H9 (cell line): ENCODE data around the gene PCSK9. TPM values are rescaled to one million over a fixed set of nuclear protein-coding genes. Genes with fewer than 3 reads are reported as not detected.

ENCODE experiments used
- DNase-seq: peaks from one replicate; pipeline ENCODE4 v3.0.0-alpha.2; 2017
- H2AFZ ChIP-seq: one replicate; pipeline ENCODE4 v1.6.1; 2013; ENCODE audit warnings: mild to moderate bottlenecking, low read length, control low read depth, moderate library complexity
- H2AK5ac ChIP-seq: 2 replicates; pipeline ENCODE4 v1.6.1; 2013; ENCODE audit warnings: low read length, control low read depth, mixed read lengths; ENCODE audit not compliant: insufficient read length
- H2BK120ac ChIP-seq: one replicate; pipeline ENCODE4 v1.6.1; 2013; ENCODE audit warnings: low read depth, mild to moderate bottlenecking, low read length, control low read depth, inconsistent platforms; ENCODE audit not compliant: poor library complexity, severe bottlenecking
- H2BK12ac ChIP-seq: 2 replicates; pipeline ENCODE4 v1.6.1; 2013; ENCODE audit warnings: low read length, control low read depth, mixed read lengths, low read depth; ENCODE audit not compliant: insufficient read length
- H2BK15ac ChIP-seq: 2 replicates; pipeline ENCODE4 v1.6.1; 2013; ENCODE audit warnings: low read depth, low read length, control low read depth
- H2BK20ac ChIP-seq: one replicate; pipeline ENCODE4 v1.6.1; 2013; ENCODE audit warnings: low read depth, mild to moderate bottlenecking, low read length, control low read depth, inconsistent platforms; ENCODE audit not compliant: poor library complexity, severe bottlenecking
- H2BK5ac ChIP-seq: 2 replicates; pipeline ENCODE4 v1.6.1; 2013; ENCODE audit warnings: low read length, control low read depth, mixed read lengths; ENCODE audit not compliant: insufficient read length
- H3K14ac ChIP-seq: 2 replicates; pipeline ENCODE4 v1.6.1; 2013; ENCODE audit warnings: low read length, control low read depth; ENCODE audit not compliant: insufficient read depth
- H3K18ac ChIP-seq: 2 replicates; pipeline ENCODE4 v1.6.1; 2013; ENCODE audit warnings: low read depth, mild to moderate bottlenecking, mixed read lengths, low read length, control low read depth; ENCODE audit not compliant: insufficient read length
- H3K23ac ChIP-seq: 2 replicates; pipeline ENCODE4 v1.6.1; 2013; ENCODE audit warnings: low read length, control low read depth, mixed read lengths, low read depth; ENCODE audit not compliant: insufficient read length
- H3K23me2 ChIP-seq: 2 replicates; pipeline ENCODE4 v1.6.1; 2013; ENCODE audit warnings: low read depth, mild to moderate bottlenecking, mixed read lengths, low read length, control low read depth; ENCODE audit not compliant: insufficient read length, poor library complexity, severe bottlenecking
- H3K27ac ChIP-seq: 2 replicates; pipeline ENCODE4 v1.5.1; 2013; ENCODE audit warnings: low read length, control low read depth, mixed read lengths, low read depth; ENCODE audit not compliant: insufficient read length
- H3K27me3 ChIP-seq: 2 replicates; pipeline ENCODE4 v1.6.1; 2013; ENCODE audit warnings: low read length, control low read depth, inconsistent platforms; ENCODE audit not compliant: insufficient read depth
- H3K4ac ChIP-seq: 2 replicates; pipeline ENCODE4 v1.6.1; 2013; ENCODE audit warnings: low read depth, mild to moderate bottlenecking, control low read depth, inconsistent platforms, low read length, moderate library complexity
- H3K4me1 ChIP-seq: 2 replicates; pipeline ENCODE4 v1.6.1; 2013; ENCODE audit warnings: low read length, control low read depth, inconsistent platforms; ENCODE audit not compliant: insufficient read depth
- H3K4me2 ChIP-seq: 2 replicates; pipeline ENCODE4 v1.6.1; 2013; ENCODE audit warnings: low read length, control low read depth, mixed read lengths; ENCODE audit not compliant: insufficient read length, insufficient read depth
- H3K56ac ChIP-seq: 2 replicates; pipeline ENCODE4 v1.6.1; 2013; ENCODE audit warnings: low read depth, mild to moderate bottlenecking, mixed read lengths, low read length, control low read depth; ENCODE audit not compliant: insufficient read length
- H3K79me1 ChIP-seq: 2 replicates; pipeline ENCODE4 v1.6.1; 2013; ENCODE audit warnings: low read depth, mild to moderate bottlenecking, moderate library complexity, low read length, control low read depth, inconsistent platforms; ENCODE audit not compliant: insufficient read depth, poor library complexity, severe bottlenecking
- H3K79me2 ChIP-seq: 2 replicates; pipeline ENCODE4 v1.6.1; 2013; ENCODE audit warnings: low read length, control low read depth, inconsistent platforms; ENCODE audit not compliant: insufficient read depth
- H3K9ac ChIP-seq: 2 replicates; pipeline ENCODE4 v1.6.1; 2013; ENCODE audit warnings: low read length, control low read depth, mixed read lengths; ENCODE audit not compliant: insufficient read length; ENCODE audit errors: extremely low read depth
- H3K9me3 ChIP-seq: one replicate; pipeline ENCODE4 v1.6.1; 2013; ENCODE audit warnings: low read depth, low read length, inconsistent platforms; ENCODE audit not compliant: control insufficient read depth
- H3T11ph ChIP-seq: one replicate; pipeline ENCODE4 v1.6.1; 2013; ENCODE audit warnings: mild to moderate bottlenecking, low read length, control low read depth, inconsistent platforms
- H4K20me1 ChIP-seq: one replicate; pipeline ENCODE4 v1.6.1; 2013; ENCODE audit not compliant: control insufficient read depth, insufficient read length, insufficient read depth
- H4K5ac ChIP-seq: 2 replicates; pipeline ENCODE4 v1.6.1; 2013; ENCODE audit warnings: low read depth, mild to moderate bottlenecking, mixed read lengths, low read length, control low read depth; ENCODE audit not compliant: insufficient read length
- H4K8ac ChIP-seq: replicated peaks from 2 replicates; pipeline ENCODE4 v1.6.1; 2013; ENCODE audit warnings: low read length, control low read depth, mixed read lengths, low read depth; ENCODE audit not compliant: insufficient read length
- H4K91ac ChIP-seq: 2 replicates; pipeline ENCODE4 v1.6.1; 2013; ENCODE audit warnings: low read depth, mild to moderate bottlenecking, moderate library complexity, mixed read lengths, low read length, control low read depth; ENCODE audit not compliant: insufficient read length
- H3K27ac Mint-ChIP-seq, 3 experiments: 2 replicates in 2 of 3; 3 replicates in 1 of 3; pipeline ENCODE4 v1.8.0; 2020 to 2021; ENCODE audit warnings: mixed read lengths in 3 of 3, mild to moderate bottlenecking in 1 of 3, moderate library complexity in 1 of 3
- H3K27me3 Mint-ChIP-seq: 2 replicates; pipeline ENCODE4 v1.8.0; 2021; ENCODE audit warnings: low read depth, mild to moderate bottlenecking, moderate library complexity, mixed read lengths
- H3K36me3 Mint-ChIP-seq, 3 experiments: 2 replicates in 2 of 3; 3 replicates in 1 of 3; pipeline ENCODE4 v1.8.0; 2020 to 2021; ENCODE audit warnings: low read depth in 3 of 3, mixed read lengths in 3 of 3; ENCODE audit not compliant: insufficient read depth in 1 of 3
- H3K4me1 Mint-ChIP-seq, 2 experiments: 2 replicates each; pipeline ENCODE4 v1.8.0; 2020; ENCODE audit warnings: mixed read lengths in 2 of 2
- H3K4me3 Mint-ChIP-seq, 2 experiments: 2 replicates in 1 of 2; 3 replicates in 1 of 2; pipeline ENCODE4 v1.8.0; 2020 to 2021; ENCODE audit warnings: mild to moderate bottlenecking in 2 of 2, mixed read lengths in 2 of 2, moderate library complexity in 1 of 2
- H3K9me3 Mint-ChIP-seq, 2 experiments: 2 replicates in 1 of 2; 3 replicates in 1 of 2; pipeline ENCODE4 v1.8.0; 2020; ENCODE audit warnings: mild to moderate bottlenecking in 2 of 2, mixed read lengths in 2 of 2, moderate library complexity in 1 of 2
- WGBS: extraction: QIAGEN DNeasy Blood & Tissue Kit; methylation state at CpG from one replicate; pipeline ENCODE4 v1.1.7; 2013; ENCODE audit warnings: missing lambda C conversion rate, low lambda C conversion rate, mixed read lengths; ENCODE audit not compliant: insufficient read length; ENCODE audit errors: extremely low coverage; 5-methylcytosine and 5-hydroxymethylcytosine counted together
- total RNA-seq: library from RNA; stranded (reverse); gene quantifications from 2 replicates; pipeline ENCODE4 v1.2.1, GENCODE V29; 2021
- TF ChIP-seq, protein P1 (sequence below): fragments of 200-600 bp; sonication (generic); conservative IDR thresholded peaks from 3 replicates; pipeline ENCODE4 v1.8.0; 2021; ENCODE audit warnings: antibody characterized with exemption, mild to moderate bottlenecking

PCSK9 gene
- total RNA-seq, 1 experiment from 2014 or later, result 75.1 TPM

DNA sequence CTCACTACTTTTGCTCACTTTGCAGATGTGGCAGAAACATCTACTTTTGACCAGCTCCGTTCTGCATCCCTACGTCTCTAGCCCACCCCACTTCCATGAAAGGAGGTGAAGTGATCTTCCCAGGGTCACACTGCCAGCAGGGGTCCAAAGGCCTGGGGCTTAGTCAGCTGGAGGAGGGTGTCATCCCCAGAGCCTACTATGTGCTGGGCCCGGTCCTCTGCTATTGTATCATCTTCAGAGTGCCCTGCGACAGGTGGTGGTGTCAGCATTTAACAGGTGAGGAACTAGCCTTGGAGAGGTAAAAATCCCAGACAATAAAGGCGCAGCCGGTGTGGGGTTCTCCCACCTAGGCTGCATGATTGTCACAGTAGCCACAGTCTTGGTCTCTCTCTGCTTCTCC is 46.2 kb upstream of the PCSK9 start:
- no peaks in the 10 kb centered on the region for H3K36me3 Mint-ChIP-seq
- peaks cover 45 to 49% of the 10 kb centered on the region in 2 experiments for H3K4me1 Mint-ChIP-seq
- Histone ChIP-seq H4K8ac (no peak overlapping the region), H3K9me3 (no peaks in the 10 kb centered on the region), H2BK120ac (no peak overlapping the region), H2AK5ac (no peak overlapping the region), H3K14ac (no peak overlapping the region), H3K23ac (no peak overlapping the region), H3K18ac (no peak overlapping the region), H3K27me3 (peaks cover 2% of the 10 kb centered on the region; the same call in 1 of the 2 replicates), H2BK20ac (no peak overlapping the region), H4K91ac (no peak overlapping the region), H3K56ac (no peak overlapping the region), H3K27ac (no peak overlapping the region), H3K4me2 (no peak overlapping the region), H2BK12ac (no peak overlapping the region), H4K20me1 (no peaks in the 10 kb centered on the region), H3K4me1 (peaks cover 14% of the 10 kb centered on the region; the same call in 1 of the 2 replicates), H3K4ac (no peak overlapping the region), H2AFZ (no peak overlapping the region), H4K5ac (no peak overlapping the region), H2BK15ac (no peak overlapping the region), H3T11ph (no peak overlapping the region), H3K23me2 (peaks cover 7% of the 10 kb centered on the region), H3K79me1 (no peaks in the 10 kb centered on the region), H3K9ac (no peak overlapping the region), H3K79me2 (no peaks in the 10 kb centered on the region), H2BK5ac (no peak overlapping the region)
- H3K27ac Mint-ChIP-seq, result no peak overlapping the region
- no peaks in the 10 kb centered on the region; a peak in 1 of 5 replicates for H3K9me3 Mint-ChIP-seq
- TF ChIP-seq, protein P1, sequence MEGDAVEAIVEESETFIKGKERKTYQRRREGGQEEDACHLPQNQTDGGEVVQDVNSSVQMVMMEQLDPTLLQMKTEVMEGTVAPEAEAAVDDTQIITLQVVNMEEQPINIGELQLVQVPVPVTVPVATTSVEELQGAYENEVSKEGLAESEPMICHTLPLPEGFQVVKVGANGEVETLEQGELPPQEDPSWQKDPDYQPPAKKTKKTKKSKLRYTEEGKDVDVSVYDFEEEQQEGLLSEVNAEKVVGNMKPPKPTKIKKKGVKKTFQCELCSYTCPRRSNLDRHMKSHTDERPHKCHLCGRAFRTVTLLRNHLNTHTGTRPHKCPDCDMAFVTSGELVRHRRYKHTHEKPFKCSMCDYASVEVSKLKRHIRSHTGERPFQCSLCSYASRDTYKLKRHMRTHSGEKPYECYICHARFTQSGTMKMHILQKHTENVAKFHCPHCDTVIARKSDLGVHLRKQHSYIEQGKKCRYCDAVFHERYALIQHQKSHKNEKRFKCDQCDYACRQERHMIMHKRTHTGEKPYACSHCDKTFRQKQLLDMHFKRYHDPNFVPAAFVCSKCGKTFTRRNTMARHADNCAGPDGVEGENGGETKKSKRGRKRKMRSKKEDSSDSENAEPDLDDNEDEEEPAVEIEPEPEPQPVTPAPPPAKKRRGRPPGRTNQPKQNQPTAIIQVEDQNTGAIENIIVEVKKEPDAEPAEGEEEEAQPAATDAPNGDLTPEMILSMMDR, result no peak
- no CpG with 5 or more reads among the region's 6 CpGs for WGBS
- H3K27me3 Mint-ChIP-seq, result peaks cover 34% of the 10 kb centered on the region
- no peak overlapping the region for H3K4me3 Mint-ChIP-seq
- no peak for DNase-seq
